Mononuclear cell (primary cell): Measurements from ENCODE around the gene BCO2. TPM values are rescaled to one million over a fixed set of nuclear protein-coding genes. Genes with fewer than 3 reads are reported as not detected.

ENCODE experiments used
- H3K27me3 ChIP-seq: 2 replicates; pipeline ENCODE4 v1.6.0; 2011; ENCODE audit warnings: low read length, control low read depth; ENCODE audit not compliant: insufficient read depth
- H3K4me1 ChIP-seq: 2 replicates; pipeline ENCODE4 v1.5.1; 2011; ENCODE audit warnings: mild to moderate bottlenecking, low read length, control low read depth; ENCODE audit not compliant: insufficient read depth
- H3K4me3 ChIP-seq: 2 replicates; pipeline ENCODE4 v1.5.1; 2011; ENCODE audit warnings: mild to moderate bottlenecking, low read length, moderate library complexity
- H3K9me3 ChIP-seq: 2 replicates; pipeline ENCODE4 v1.5.1; 2011; ENCODE audit warnings: low read depth, mild to moderate bottlenecking, control low read depth, low read length
- total RNA-seq: library from RNA; depleted of rRNA; stranded (reverse); fragments of >200 nt; gene quantifications from one replicate; pipeline ENCODE4 v1.2.3, GENCODE V29; 2012

The BCO2 gene
- 1.4 TPM for total RNA-seq

- peaks cover 21% of the 10 kb centered on the region for H3K4me1 ChIP-seq
- no peaks in the 10 kb centered on the region for H3K9me3 ChIP-seq
- H3K27me3 ChIP-seq: peaks cover 7% of the 10 kb centered on the region
- peak within 1 kb of the TSS; percentile 15 for H3K4me3 ChIP-seq
Measured at GRCh38 chr11:112174789-112175598, at the start of gene BCO2. Gene BCO2, plus strand, starts transcription at chr11:112175512. Its CDS starts 90 bp downstream, at chr11:112175602.

- no peaks in the 10 kb centered on the region for H3K27me3 ChIP-seq
- H3K9me3 ChIP-seq: no peaks in the 10 kb centered on the region
- H3K4me3 ChIP-seq: no peak overlapping the region
- H3K4me1 ChIP-seq: peaks cover 14% of the 10 kb centered on the region
Measured at GRCh38 chr11:112127056-112127455, 48.3 kb upstream of the BCO2 start.

GRCh38 chr11:112128483-112129121 is 46.7 kb upstream of the BCO2 start:
- Histone ChIP-seq H3K9me3 (no peaks in the 10 kb centered on the region), H3K27me3 (no peaks in the 10 kb centered on the region)

GRCh38 chr11:112129656-112130055 is 45.7 kb upstream of the BCO2 start:
- no peaks in the 10 kb centered on the region for H3K27me3 ChIP-seq
- H3K4me1 ChIP-seq: peaks cover 14% of the 10 kb centered on the region
- no peaks in the 10 kb centered on the region for H3K9me3 ChIP-seq
- no peak overlapping the region for H3K4me3 ChIP-seq

More at GRCh38 chr11:112128483-112129121, 46.7 kb upstream of the BCO2 start:
- Histone ChIP-seq H3K4me1 (peaks cover 14% of the 10 kb centered on the region), H3K4me3 (no peak overlapping the region)

- Histone ChIP-seq H3K27me3 (no peaks in the 10 kb centered on the region), H3K4me1 (peaks cover 14% of the 10 kb centered on the region), H3K9me3 (no peaks in the 10 kb centered on the region), H3K4me3 (no peak overlapping the region)
Measured at GRCh38 chr11:112132737-112133136, 42.6 kb upstream of the BCO2 start.

GRCh38 chr11:112134473-112134872 is 40.8 kb upstream of the BCO2 start:
- Histone ChIP-seq H3K4me3 (no peak overlapping the region), H3K4me1 (peaks cover 8% of the 10 kb centered on the region), H3K9me3 (no peaks in the 10 kb centered on the region), H3K27me3 (no peaks in the 10 kb centered on the region)

GRCh38 chr11:112143597-112143996 is 31.7 kb upstream of the BCO2 start:
- H3K9me3 ChIP-seq: peaks cover 8% of the 10 kb centered on the region
- H3K4me1 ChIP-seq: peaks cover 8% of the 10 kb centered on the region
- H3K4me3 ChIP-seq: no peak overlapping the region
- H3K27me3 ChIP-seq: no peaks in the 10 kb centered on the region

- no peaks in the 10 kb centered on the region for H3K4me1 ChIP-seq
- H3K27me3 ChIP-seq: no peaks in the 10 kb centered on the region
- H3K9me3 ChIP-seq: no peaks in the 10 kb centered on the region
- H3K4me3 ChIP-seq: no peak overlapping the region
Measured at GRCh38 chr11:112150517-112150916, 24.8 kb upstream of the BCO2 start.

- Histone ChIP-seq H3K27me3 (no peaks in the 10 kb centered on the region), H3K4me1 (peaks cover 24% of the 10 kb centered on the region), H3K9me3 (no peaks in the 10 kb centered on the region), H3K4me3 (no peak overlapping the region)
Measured at GRCh38 chr11:112156153-112156955, 19.0 kb upstream of the BCO2 start.

GRCh38 chr11:112156956-112157766 is 18.2 kb upstream of the BCO2 start:
- peaks cover 27% of the 10 kb centered on the region for H3K4me1 ChIP-seq
- no peaks in the 10 kb centered on the region for H3K27me3 ChIP-seq
- H3K4me3 ChIP-seq: no peak overlapping the region
- H3K9me3 ChIP-seq: no peaks in the 10 kb centered on the region

- H3K9me3 ChIP-seq: no peaks in the 10 kb centered on the region
- H3K4me3 ChIP-seq: no peak overlapping the region
- H3K4me1 ChIP-seq: peaks cover 43% of the 10 kb centered on the region
- H3K27me3 ChIP-seq: no peaks in the 10 kb centered on the region
Measured at GRCh38 chr11:112159098-112160065, 15.9 kb upstream of the BCO2 start.

- Histone ChIP-seq H3K9me3 (no peaks in the 10 kb centered on the region), H3K4me3 (no peak overlapping the region), H3K27me3 (no peaks in the 10 kb centered on the region), H3K4me1 (peaks cover 43% of the 10 kb centered on the region)
Measured at GRCh38 chr11:112160091-112160848, 15.0 kb upstream of the BCO2 start.

- H3K4me3 ChIP-seq: no peak overlapping the region
- H3K27me3 ChIP-seq: no peaks in the 10 kb centered on the region
- peaks cover 43% of the 10 kb centered on the region for H3K4me1 ChIP-seq
Measured at GRCh38 chr11:112161012-112161411, 14.3 kb upstream of the BCO2 start.

More at GRCh38 chr11:112161012-112161411, 14.3 kb upstream of the BCO2 start:
- H3K9me3 ChIP-seq: no peaks in the 10 kb centered on the region
